Measurements from ENCODE around the gene SPOCK3. TPM values are rescaled to one million over a fixed set of nuclear protein-coding genes. Genes with fewer than 3 reads are reported as not detected.
"Not testable (repeated sequence)": the region's sequence is repeated elsewhere in the genome, so short reads cannot be mapped to it uniquely, and the experiment has no call there.

Gene SPOCK3
- total and polyA plus RNA-seq, 3 experiments from 2014 or later, result not detected

DNA sequence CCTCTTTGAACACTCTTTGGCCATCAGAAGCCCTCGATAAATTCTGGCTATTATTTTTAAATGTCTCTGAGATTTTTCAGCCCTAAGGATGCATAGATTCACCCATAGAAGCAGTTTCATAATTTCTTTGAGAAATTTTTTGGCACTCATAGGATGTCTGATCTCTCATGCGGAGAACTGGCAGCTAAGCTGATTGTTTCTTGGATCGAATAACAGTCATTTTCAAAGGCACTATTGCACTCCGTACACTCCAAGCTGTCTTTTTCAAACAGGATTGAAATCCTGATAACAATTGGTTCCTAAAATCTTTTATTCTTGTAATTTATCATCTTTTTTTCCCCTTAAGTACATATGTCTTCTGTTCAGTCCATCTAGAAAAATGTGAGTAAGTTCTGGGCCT is 411.9 kb downstream of the SPOCK3 start:
- ChIA-PET POLR2A (no interaction called here), CTCF (no interaction called here)
- no peak for DNase-seq
- H3K27ac ChIP-seq (ENCODE audit: low read depth, low read length), result no peak overlapping the region
- H3K4me3 ChIP-seq (ENCODE audit: low read length), result no peak overlapping the region
- no peaks in the 10 kb centered on the region for H3K4me1 Mint-ChIP-seq
- no peak overlapping the region for H3K4me3 Mint-ChIP-seq
- H3K27me3 Mint-ChIP-seq, result no peaks in the 10 kb centered on the region
- H3K9me3 Mint-ChIP-seq, result peaks cover 0 to 23% (median 9%) of the 10 kb centered on the region in 5 donors
- no peak overlapping the region for H3K27ac Mint-ChIP-seq
- H3K27me3 ChIP-seq (ENCODE audit: insufficient read depth, low read length, poor library complexity, severe bottlenecking), result no peaks in the 10 kb centered on the region
- H3K9me3 ChIP-seq (ENCODE audit: low read length), result no peaks in the 10 kb centered on the region
- H3K36me3 Mint-ChIP-seq, result no peaks in the 10 kb centered on the region
- no peaks in the 10 kb centered on the region for H3K36me3 ChIP-seq (ENCODE audit: insufficient read depth, low read length)
- H3K4me1 ChIP-seq (ENCODE audit: insufficient read depth, low read length), result no peaks in the 10 kb centered on the region

DNA sequence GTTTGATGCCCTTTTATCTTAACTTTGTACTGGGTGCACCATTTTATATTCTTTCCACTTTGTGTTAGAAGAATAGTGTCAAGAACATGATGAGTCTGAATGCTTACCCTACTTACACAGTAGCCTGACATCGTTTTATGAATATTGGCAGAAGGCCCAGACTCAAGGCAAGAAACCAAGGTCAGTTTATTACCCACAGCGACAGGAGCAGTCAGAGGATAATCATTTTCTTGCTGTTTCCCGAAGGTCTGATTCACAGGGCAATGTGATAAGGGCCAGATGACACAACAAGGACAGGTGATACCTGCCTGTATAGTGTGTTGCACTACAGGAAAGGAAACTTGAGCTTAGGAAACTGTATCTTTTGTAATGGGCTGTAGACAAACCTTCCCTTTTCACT is 417.4 kb downstream of the SPOCK3 start:
- Histone ChIP-seq H3K27me3 (ENCODE audit: insufficient read depth, low read length, poor library complexity, severe bottlenecking) (no peaks in the 10 kb centered on the region), H3K4me1 (ENCODE audit: insufficient read depth, low read length) (no peaks in the 10 kb centered on the region), H3K4me3 (ENCODE audit: low read length) (no peak overlapping the region), H3K36me3 (ENCODE audit: insufficient read depth, low read length) (no peaks in the 10 kb centered on the region), H3K27ac (ENCODE audit: low read depth, low read length) (no peak overlapping the region), H3K9me3 (ENCODE audit: low read length) (no peaks in the 10 kb centered on the region)
- H3K4me3 Mint-ChIP-seq, result no peak overlapping the region
- H3K27ac Mint-ChIP-seq, result no peak overlapping the region
- H3K4me1 Mint-ChIP-seq, result no peaks in the 10 kb centered on the region
- POLR2A ChIA-PET, result no interaction called here
- no peaks in the 10 kb centered on the region for H3K27me3 Mint-ChIP-seq
- H3K36me3 Mint-ChIP-seq, result no peaks in the 10 kb centered on the region
- peaks cover 0 to 23% (median 5%) of the 10 kb centered on the region in 5 donors for H3K9me3 Mint-ChIP-seq
- CTCF ChIA-PET, result no interaction called here
- no peak for DNase-seq

DNA sequence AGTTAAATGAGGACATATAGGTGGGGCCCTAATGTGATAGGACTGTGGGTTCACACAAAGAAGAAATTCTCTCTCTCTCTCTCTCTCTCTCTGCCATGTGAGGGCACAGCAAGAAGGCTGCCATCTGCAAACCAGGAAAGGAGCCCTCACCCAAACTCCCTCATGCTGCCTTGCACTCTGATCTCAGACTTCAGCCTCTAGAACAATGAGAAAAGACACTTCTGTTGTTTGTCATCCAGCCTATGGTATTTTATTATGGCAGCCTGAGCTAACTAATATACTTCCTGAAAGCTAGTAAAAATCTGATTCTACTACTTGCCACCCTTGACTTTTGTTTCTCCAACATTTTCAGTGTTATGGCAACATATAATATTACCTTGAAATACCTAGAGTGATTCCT is 425.9 kb downstream of the SPOCK3 start:
- Histone ChIP-seq H3K4me3 (ENCODE audit: low read length) (no peak overlapping the region), H3K27ac (ENCODE audit: low read depth, low read length) (no peak overlapping the region), H3K9me3 (ENCODE audit: low read length) (no peaks in the 10 kb centered on the region), H3K4me1 (ENCODE audit: insufficient read depth, low read length) (no peaks in the 10 kb centered on the region), H3K27me3 (ENCODE audit: insufficient read depth, low read length, poor library complexity, severe bottlenecking) (no peaks in the 10 kb centered on the region), H3K36me3 (ENCODE audit: insufficient read depth, low read length) (no peaks in the 10 kb centered on the region)
- H3K27ac Mint-ChIP-seq, result no peak overlapping the region
- POLR2A ChIA-PET, result no interaction called here
- H3K9me3 Mint-ChIP-seq, result peaks cover under 1 to 16% (median 7%) of the 10 kb centered on the region in 5 donors
- no peaks in the 10 kb centered on the region for H3K4me1 Mint-ChIP-seq
- CTCF ChIA-PET, result no interaction called here
- no peaks in the 10 kb centered on the region for H3K36me3 Mint-ChIP-seq
- H3K4me3 Mint-ChIP-seq, result no peak overlapping the region
- H3K27me3 Mint-ChIP-seq, result no peaks in the 10 kb centered on the region
- no peak for DNase-seq

DNA sequence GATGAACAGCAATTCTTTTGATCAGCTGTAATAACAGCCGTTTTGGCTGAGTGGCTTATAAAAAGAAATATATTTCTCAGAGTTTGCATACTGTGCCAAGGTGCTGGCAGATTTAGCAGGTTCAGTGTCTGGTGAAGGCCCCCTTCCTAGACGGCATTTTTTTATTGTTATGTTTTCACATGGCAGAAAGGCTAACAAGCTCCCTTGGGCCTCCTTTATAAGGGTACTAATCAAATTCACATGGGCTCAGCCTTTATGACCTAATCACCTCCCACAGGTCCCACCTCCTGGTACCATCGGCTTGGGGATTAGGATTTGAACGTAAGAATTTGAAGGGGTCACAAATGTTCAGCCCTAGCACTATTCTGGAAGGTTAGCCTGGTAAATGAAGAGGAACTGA is 431.9 kb downstream of the SPOCK3 start:
- no peaks in the 10 kb centered on the region for H3K36me3 ChIP-seq (ENCODE audit: insufficient read depth, low read length)
- ChIA-PET POLR2A (no interaction called here), CTCF (no interaction called here)
- no peak for DNase-seq
- no peak overlapping the region for H3K4me3 ChIP-seq (ENCODE audit: low read length)
- no peaks in the 10 kb centered on the region for H3K36me3 Mint-ChIP-seq
- no peaks in the 10 kb centered on the region for H3K4me1 Mint-ChIP-seq
- H3K27me3 Mint-ChIP-seq, result no peaks in the 10 kb centered on the region
- no peak overlapping the region for H3K27ac Mint-ChIP-seq
- no peak overlapping the region for H3K4me3 Mint-ChIP-seq
- no peaks in the 10 kb centered on the region for H3K27me3 ChIP-seq (ENCODE audit: insufficient read depth, low read length, poor library complexity, severe bottlenecking)
- H3K9me3 ChIP-seq (ENCODE audit: low read length), result no peaks in the 10 kb centered on the region
- no peak overlapping the region for H3K27ac ChIP-seq (ENCODE audit: low read depth, low read length)
- peaks cover 0 to 20% (median 11%) of the 10 kb centered on the region in 5 donors for H3K9me3 Mint-ChIP-seq
- no peaks in the 10 kb centered on the region for H3K4me1 ChIP-seq (ENCODE audit: insufficient read depth, low read length)

DNA sequence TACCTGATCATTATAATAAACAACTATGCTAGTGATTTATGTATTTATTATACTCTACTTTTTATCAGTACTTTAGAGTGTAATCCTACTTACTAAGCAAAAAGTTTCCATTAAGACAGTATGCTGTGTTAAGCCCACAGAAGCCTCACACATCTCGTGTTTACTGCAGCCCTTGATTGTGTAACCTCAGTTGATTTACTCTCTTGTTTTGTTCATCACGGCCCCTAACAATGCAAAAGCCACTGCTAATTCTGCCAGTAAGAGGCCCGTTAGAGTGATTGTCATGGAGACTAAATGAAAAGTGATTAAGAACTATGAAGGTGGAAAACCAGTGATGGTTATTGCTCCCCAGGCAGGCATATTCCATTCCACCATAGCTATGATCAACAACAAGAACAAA is 436.2 kb downstream of the SPOCK3 start:
- Mint-ChIP-seq H3K4me1 (no peaks in the 10 kb centered on the region), H3K4me3 (no peak overlapping the region), H3K27ac (no peak overlapping the region)

DNA sequence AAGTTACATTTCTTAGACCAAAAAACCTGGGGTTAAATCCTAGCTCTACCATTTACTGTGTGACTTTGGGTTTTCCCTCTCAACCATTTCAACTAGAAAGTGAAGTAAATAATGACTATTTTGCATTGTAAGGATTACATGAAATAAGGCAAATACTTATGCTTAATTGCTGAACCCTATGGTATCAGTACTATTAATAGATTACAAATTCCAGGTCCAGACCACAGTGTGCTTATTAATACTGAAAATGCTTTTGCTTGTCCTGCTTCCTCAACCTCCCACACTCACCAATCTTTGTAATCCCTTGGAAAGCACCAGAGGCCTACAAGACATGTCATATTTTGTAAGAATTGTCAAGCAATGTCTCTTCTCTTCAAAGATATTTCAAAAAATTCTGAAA is 456.5 kb downstream of the SPOCK3 start:
- H3K4me1 Mint-ChIP-seq, result no peaks in the 10 kb centered on the region
- Histone ChIP-seq H3K36me3 (ENCODE audit: insufficient read depth, low read length) (no peaks in the 10 kb centered on the region), H3K27me3 (ENCODE audit: insufficient read depth, low read length, poor library complexity, severe bottlenecking) (no peaks in the 10 kb centered on the region), H3K4me3 (ENCODE audit: low read length) (no peak overlapping the region), H3K4me1 (ENCODE audit: insufficient read depth, low read length) (no peaks in the 10 kb centered on the region), H3K27ac (ENCODE audit: low read depth, low read length) (no peak overlapping the region), H3K9me3 (ENCODE audit: low read length) (no peaks in the 10 kb centered on the region)
- peaks cover 6 to 34% (median 12%) of the 10 kb centered on the region in 5 donors for H3K9me3 Mint-ChIP-seq
- H3K36me3 Mint-ChIP-seq, result no peaks in the 10 kb centered on the region
- CTCF ChIA-PET, result no interaction called here
- H3K27me3 Mint-ChIP-seq, result peaks cover 0 to 1% of the 10 kb centered on the region in 2 donors
- POLR2A ChIA-PET, result no interaction called here
- H3K27ac Mint-ChIP-seq, result no peak overlapping the region
- DNase-seq, result no peak
- no peak overlapping the region for H3K4me3 Mint-ChIP-seq

More for the DNA sequence above, 436.2 kb downstream of the SPOCK3 start:
- no peaks in the 10 kb centered on the region for H3K4me1 ChIP-seq (ENCODE audit: insufficient read depth, low read length)
- no peaks in the 10 kb centered on the region for H3K27me3 Mint-ChIP-seq
- peaks cover 2 to 24% (median 11%) of the 10 kb centered on the region in 5 donors for H3K9me3 Mint-ChIP-seq
- no peaks in the 10 kb centered on the region for H3K36me3 ChIP-seq (ENCODE audit: insufficient read depth, low read length)
- CTCF ChIA-PET, result no interaction called here
- H3K27me3 ChIP-seq (ENCODE audit: insufficient read depth, low read length, poor library complexity, severe bottlenecking), result no peaks in the 10 kb centered on the region
- no peak for DNase-seq
- no peak overlapping the region for H3K4me3 ChIP-seq (ENCODE audit: low read length)
- H3K27ac ChIP-seq (ENCODE audit: low read depth, low read length), result no peak overlapping the region
- POLR2A ChIA-PET, result no interaction called here
- no peaks in the 10 kb centered on the region for H3K36me3 Mint-ChIP-seq
- H3K9me3 ChIP-seq (ENCODE audit: low read length), result no peaks in the 10 kb centered on the region

DNA sequence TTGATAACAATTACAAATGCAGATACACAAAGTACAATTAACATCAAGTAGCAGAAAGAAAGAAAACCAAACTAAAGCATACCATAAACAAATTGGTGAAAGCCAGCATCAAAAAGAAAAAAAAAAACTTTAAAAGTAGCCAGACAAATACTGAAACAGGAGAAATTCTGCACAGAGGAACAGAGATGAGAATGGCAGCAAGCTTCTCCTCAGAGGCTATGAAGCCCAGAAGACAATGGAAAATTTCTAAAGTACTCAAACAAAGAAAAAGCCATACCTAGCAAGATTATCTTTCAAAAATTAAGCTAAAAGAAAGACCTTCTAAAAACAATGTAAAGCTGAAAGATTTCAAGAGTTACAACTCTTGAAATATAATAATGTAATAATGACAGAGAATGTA is 471.3 kb downstream of the SPOCK3 start:
- DNase-seq, result no peak
- Histone ChIP-seq H3K4me1 (ENCODE audit: insufficient read depth, low read length) (no peaks in the 10 kb centered on the region), H3K9me3 (ENCODE audit: low read length) (no peaks in the 10 kb centered on the region), H3K4me3 (ENCODE audit: low read length) (no peak overlapping the region), H3K36me3 (ENCODE audit: insufficient read depth, low read length) (no peaks in the 10 kb centered on the region), H3K27me3 (ENCODE audit: insufficient read depth, low read length, poor library complexity, severe bottlenecking) (no peaks in the 10 kb centered on the region), H3K27ac (ENCODE audit: low read depth, low read length) (no peak overlapping the region)
- peak overlapping the region in 1 of 8 donors; percentile 54 for H3K27ac Mint-ChIP-seq
- CTCF ChIA-PET, result no interaction called here
- H3K9me3 Mint-ChIP-seq, result peaks cover 2 to 17% (median 14%) of the 10 kb centered on the region in 5 donors
- no peaks in the 10 kb centered on the region for H3K4me1 Mint-ChIP-seq
- no peaks in the 10 kb centered on the region for H3K36me3 Mint-ChIP-seq
- H3K4me3 Mint-ChIP-seq, result no peak overlapping the region
- H3K27me3 Mint-ChIP-seq, result no peaks in the 10 kb centered on the region
- POLR2A ChIA-PET, result no interaction called here

DNA sequence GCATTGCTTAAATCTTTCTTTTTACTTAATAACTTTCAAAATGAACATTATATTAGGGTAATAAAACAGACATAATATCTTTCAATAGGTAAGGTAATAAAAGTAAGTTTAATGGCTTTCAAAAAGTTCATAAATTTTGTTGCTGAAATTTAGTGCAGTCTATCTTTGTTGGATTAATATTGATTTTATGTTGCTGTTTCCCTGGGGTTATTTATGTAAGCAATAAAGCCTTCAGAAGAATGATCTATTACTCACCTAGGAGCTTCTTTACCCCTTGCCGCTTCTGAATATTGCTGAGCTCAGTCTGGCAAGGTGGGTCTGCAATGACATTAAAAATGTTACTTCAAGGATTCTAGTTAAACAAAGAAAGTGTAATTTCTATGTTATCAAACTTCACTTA is 492.6 kb downstream of the SPOCK3 start:
- Histone ChIP-seq H3K9me3 (ENCODE audit: low read length) (no peaks in the 10 kb centered on the region), H3K36me3 (ENCODE audit: insufficient read depth, low read length) (no peaks in the 10 kb centered on the region), H3K4me1 (ENCODE audit: insufficient read depth, low read length) (no peaks in the 10 kb centered on the region), H3K4me3 (ENCODE audit: low read length) (no peak overlapping the region), H3K27ac (ENCODE audit: low read depth, low read length) (no peak overlapping the region), H3K27me3 (ENCODE audit: insufficient read depth, low read length, poor library complexity, severe bottlenecking) (no peaks in the 10 kb centered on the region)
- Mint-ChIP-seq H3K9me3 (peaks cover 4 to 8% (median 7%) of the 10 kb centered on the region in 5 donors), H3K4me1 (no peaks in the 10 kb centered on the region), H3K27me3 (no peaks in the 10 kb centered on the region), H3K36me3 (no peaks in the 10 kb centered on the region), H3K4me3 (no peak overlapping the region), H3K27ac (no peak overlapping the region)
- CTCF ChIA-PET, result no interaction called here
- DNase-seq, result no peak
- POLR2A ChIA-PET, result no interaction called here

DNA sequence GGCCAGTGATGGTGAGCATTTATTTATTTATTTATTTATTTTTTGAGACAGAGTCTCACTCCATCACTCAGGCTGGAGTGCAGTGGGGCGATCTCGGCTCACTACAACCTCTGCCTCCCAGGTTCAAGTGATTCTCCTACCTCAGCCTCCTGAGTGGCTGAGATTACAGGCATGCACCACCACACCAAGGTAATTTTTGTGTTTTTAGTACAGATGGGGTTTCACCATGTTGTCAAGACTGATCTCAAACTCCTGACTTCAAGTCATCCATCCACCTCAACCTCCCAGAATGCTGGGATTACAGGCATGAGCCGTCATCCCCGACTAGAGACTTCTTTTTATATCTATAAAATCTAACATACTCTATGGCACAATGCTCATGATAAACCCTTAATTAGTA is 495.1 kb downstream of the SPOCK3 start:
- H3K4me3 Mint-ChIP-seq; H3K27me3 Mint-ChIP-seq; H3K27ac Mint-ChIP-seq; POLR2A ChIA-PET; H3K9me3 ChIP-seq (ENCODE audit: low read length); H3K36me3 Mint-ChIP-seq; DNase-seq; H3K4me1 Mint-ChIP-seq; CTCF ChIA-PET; H3K4me1 ChIP-seq (ENCODE audit: insufficient read depth, low read length); H3K36me3 ChIP-seq (ENCODE audit: insufficient read depth, low read length); H3K27me3 ChIP-seq (ENCODE audit: insufficient read depth, low read length, poor library complexity, severe bottlenecking); H3K27ac ChIP-seq (ENCODE audit: low read depth, low read length); H3K4me3 ChIP-seq (ENCODE audit: low read length): not testable (repeated sequence)
- H3K9me3 Mint-ChIP-seq, result peaks cover under 1 to 12% (median 4%) of the 10 kb centered on the region in 5 donors
